ENCODE data around the gene CLK4. TPM values are rescaled to one million over a fixed set of nuclear protein-coding genes. Genes with fewer than 3 reads are reported as not detected.
A peak's percentile ranks its signal among the peaks of the same experiment; 100 is the strongest.

Gene CLK4
- total RNA-seq, 4 donors from 2014 or later, result 11.4 to 36.7 (median 14.3) TPM

DNA sequence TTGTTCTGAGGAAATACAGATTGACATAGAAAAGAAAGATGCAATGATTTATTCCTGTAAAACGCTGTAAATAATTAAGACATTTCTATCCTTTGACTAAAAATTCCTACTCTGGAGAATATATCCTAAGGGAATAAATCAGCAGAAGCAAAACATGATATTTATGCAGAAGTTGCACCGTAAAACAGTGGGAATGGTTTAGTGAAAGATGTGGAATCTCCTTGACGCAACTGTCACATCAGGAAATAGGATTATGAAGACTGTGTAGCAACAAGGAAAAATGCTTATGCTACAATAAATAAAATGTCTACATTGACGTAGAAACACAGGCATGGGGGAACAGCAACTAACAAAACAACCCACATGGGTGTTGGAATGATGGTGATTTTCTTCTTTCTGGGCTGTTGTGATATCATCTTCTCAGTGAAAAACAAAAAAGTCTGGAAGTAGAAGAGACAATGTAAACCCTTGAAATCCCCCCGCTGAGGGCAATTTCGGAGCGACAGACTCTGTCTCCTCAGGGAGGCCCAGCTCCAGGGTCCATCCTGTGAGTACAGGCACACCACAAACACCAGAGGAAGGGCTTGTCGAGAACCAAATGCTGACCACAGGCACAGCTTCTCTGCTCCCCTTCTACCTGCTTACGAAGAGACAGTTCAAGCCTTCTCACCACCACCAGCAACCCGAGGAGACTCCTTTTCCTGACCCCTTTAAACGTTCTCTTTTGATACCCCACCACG, 61.9 kb downstream of the CLK4 start:
- DNase-seq (no peak), ATAC-seq (no peak)
- no peaks in the 10 kb centered on the region for H3K27me3 ChIP-seq
- H3K4me3 ChIP-seq, result no peak overlapping the region
- no peak overlapping the region for H3K27ac ChIP-seq
- intact Hi-C loops (cut with DNase I; ENCODE audit: low total_unique reads) (no loop called here), in situ Hi-C loops (cut with MboI; ENCODE audit: low sequenced_read_pairs in 4 of 4) (loop anchor here in 1 of 4 donors (10.0 kb wide), 1 partner anchor 280 kb away; no protein-coding TSS in a partner anchor)
- no peaks in the 10 kb centered on the region for H3K36me3 ChIP-seq
- no peaks in the 10 kb centered on the region for H3K9me3 ChIP-seq
- no peak for TF ChIP-seq POLR2A (IDR thresholded peaks at IDR 0.05)
- no peak for TF ChIP-seq CTCF (IDR thresholded peaks at IDR 0.05 in 4 of 5, conservative IDR thresholded peaks at IDR 0.05 in 1 of 5)
- H3K4me1 ChIP-seq, result no peaks in the 10 kb centered on the region

DNA sequence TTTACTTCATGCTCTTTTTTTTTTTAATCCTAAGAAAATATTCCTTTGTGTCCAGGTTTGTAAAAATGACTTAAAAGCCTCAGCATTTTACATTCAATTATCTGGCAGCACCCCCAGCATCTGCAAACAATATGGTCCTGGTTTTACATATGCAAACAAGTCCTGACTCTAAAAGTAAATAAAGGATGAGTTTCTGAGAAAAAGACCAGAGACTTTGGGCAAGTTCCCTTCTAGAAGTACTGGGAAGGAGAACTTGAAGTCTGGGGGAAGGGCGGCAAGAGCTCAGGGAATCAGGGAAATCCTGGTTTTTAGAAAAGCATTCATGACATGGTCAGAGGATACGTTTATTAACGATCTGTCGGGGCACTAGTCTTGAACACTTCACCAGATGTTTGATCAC, 62.5 kb downstream of the CLK4 start:
- TF ChIP-seq CTCF (IDR thresholded peaks at IDR 0.05 in 4 of 5, conservative IDR thresholded peaks at IDR 0.05 in 1 of 5) (no peak), POLR2A (IDR thresholded peaks at IDR 0.05) (no peak)
- Histone ChIP-seq H3K9me3 (no peaks in the 10 kb centered on the region), H3K36me3 (no peaks in the 10 kb centered on the region), H3K27me3 (no peaks in the 10 kb centered on the region), H3K4me3 (no peak overlapping the region), H3K4me1 (no peaks in the 10 kb centered on the region), H3K27ac (no peak overlapping the region)
- peak in 1 of 2 donors; percentile 26 for ATAC-seq
- intact Hi-C loops (cut with DNase I; ENCODE audit: low total_unique reads) (no loop called here), in situ Hi-C loops (cut with MboI; ENCODE audit: low sequenced_read_pairs in 4 of 4) (loop anchor here in 1 of 4 donors (10.0 kb wide), 1 partner anchor 280 kb away; no protein-coding TSS in a partner anchor)
- DNase-seq, result no peak

DNA sequence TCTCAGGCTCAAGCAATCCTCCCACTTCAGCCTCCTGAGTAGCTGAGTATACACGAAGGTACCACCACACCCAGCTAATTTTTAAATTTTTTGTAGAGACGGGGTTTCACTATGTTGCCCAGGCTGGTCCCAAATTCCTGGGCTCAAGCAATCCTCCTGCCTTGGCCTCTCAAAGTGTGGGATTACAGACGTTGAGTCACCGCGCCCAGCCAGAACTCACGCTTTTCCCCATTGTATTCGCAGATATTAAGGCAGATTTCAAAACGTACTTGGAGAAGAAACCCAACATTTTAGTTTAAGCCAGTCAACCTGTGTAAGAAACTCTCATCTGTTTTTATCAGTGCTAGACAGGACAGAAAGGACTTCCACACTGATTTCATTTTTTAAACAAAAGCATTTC, 63.2 kb downstream of the CLK4 start:
- H3K9me3 ChIP-seq, result no peaks in the 10 kb centered on the region
- H3K4me1 ChIP-seq, result no peaks in the 10 kb centered on the region
- H3K4me3 ChIP-seq, result no peak overlapping the region
- TF ChIP-seq CTCF (IDR thresholded peaks at IDR 0.05 in 4 of 5, conservative IDR thresholded peaks at IDR 0.05 in 1 of 5) (no peak), POLR2A (IDR thresholded peaks at IDR 0.05) (no peak)
- no peaks in the 10 kb centered on the region for H3K36me3 ChIP-seq
- ATAC-seq (no peak), DNase-seq (no peak)
- in situ Hi-C loops (cut with MboI; ENCODE audit: low sequenced_read_pairs in 4 of 4), result loop anchor here in 1 of 4 donors (10.0 kb wide), 1 partner anchor 279 kb away; no protein-coding TSS in a partner anchor
- no peak overlapping the region for H3K27ac ChIP-seq
- intact Hi-C loops (cut with DNase I; ENCODE audit: low total_unique reads), result no loop called here
- no peaks in the 10 kb centered on the region for H3K27me3 ChIP-seq

GRCh38 chr5:178561746-178562264, 65.0 kb downstream of the CLK4 start:
- H3K27ac ChIP-seq, result no peak overlapping the region
- H3K4me3 ChIP-seq, result no peak overlapping the region
- H3K9me3 ChIP-seq, result no peaks in the 10 kb centered on the region
- H3K27me3 ChIP-seq, result no peaks in the 10 kb centered on the region
- TF ChIP-seq POLR2A (IDR thresholded peaks at IDR 0.05), result no peak
- TF ChIP-seq CTCF (IDR thresholded peaks at IDR 0.05 in 4 of 5, conservative IDR thresholded peaks at IDR 0.05 in 1 of 5), result no peak
- ATAC-seq (no peak), DNase-seq (no peak)
- intact Hi-C loops (cut with DNase I; ENCODE audit: low total_unique reads) (no loop called here), in situ Hi-C loops (cut with MboI; ENCODE audit: low sequenced_read_pairs in 4 of 4) (loop anchor here in 1 of 4 donors (10.0 kb wide), 1 partner anchor 277 kb away; no protein-coding TSS in a partner anchor)
- no peaks in the 10 kb centered on the region for H3K36me3 ChIP-seq
- H3K4me1 ChIP-seq, result no peaks in the 10 kb centered on the region

Data from gastrocnemius medialis (tissue), 4 donors.